ENCODE data around the gene NAGS.
"Not testable (repeated sequence)": the region's sequence is repeated elsewhere in the genome, so short reads cannot be mapped to it uniquely, and the experiment has no call there.

The NAGS gene, protein sequence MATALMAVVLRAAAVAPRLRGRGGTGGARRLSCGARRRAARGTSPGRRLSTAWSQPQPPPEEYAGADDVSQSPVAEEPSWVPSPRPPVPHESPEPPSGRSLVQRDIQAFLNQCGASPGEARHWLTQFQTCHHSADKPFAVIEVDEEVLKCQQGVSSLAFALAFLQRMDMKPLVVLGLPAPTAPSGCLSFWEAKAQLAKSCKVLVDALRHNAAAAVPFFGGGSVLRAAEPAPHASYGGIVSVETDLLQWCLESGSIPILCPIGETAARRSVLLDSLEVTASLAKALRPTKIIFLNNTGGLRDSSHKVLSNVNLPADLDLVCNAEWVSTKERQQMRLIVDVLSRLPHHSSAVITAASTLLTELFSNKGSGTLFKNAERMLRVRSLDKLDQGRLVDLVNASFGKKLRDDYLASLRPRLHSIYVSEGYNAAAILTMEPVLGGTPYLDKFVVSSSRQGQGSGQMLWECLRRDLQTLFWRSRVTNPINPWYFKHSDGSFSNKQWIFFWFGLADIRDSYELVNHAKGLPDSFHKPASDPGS

DNA sequence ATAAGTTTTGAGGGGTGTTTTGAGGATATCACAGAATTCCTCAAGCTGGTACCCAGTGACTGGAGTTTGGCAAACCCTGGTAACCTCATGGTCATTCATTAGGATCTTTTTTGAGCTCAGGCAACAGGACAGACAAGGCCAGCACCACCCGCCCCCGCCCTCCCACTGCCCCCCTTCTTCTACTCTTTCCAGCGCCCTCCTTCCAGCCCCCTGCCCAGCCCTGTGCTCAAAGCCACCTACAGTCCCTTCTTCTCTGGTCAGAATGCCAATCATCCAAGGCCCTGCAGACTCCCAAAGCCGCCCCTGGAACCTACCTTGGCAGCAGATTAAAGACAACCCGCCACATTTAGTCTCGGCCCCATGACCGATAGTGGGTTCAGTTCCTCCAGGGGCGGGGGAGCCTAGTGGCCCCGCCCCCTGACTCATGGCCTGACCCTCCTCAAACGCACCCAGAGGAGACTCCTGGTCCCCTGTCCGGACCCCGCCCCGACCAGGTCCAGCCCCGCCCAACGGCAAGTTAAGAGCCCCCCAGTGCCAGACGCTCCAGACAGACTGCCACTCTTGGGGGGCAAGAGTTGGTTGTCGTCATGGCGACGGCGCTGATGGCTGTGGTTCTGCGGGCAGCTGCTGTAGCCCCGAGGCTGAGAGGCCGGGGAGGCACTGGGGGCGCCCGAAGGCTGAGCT lies at the start of gene NAGS:
NAGS (plus strand) TSS at position 546 of the 684 bp plus-strand sequence; CDS start at position 588, 42 bp downstream.
- peak; percentile 26 for DNase-seq

DNA sequence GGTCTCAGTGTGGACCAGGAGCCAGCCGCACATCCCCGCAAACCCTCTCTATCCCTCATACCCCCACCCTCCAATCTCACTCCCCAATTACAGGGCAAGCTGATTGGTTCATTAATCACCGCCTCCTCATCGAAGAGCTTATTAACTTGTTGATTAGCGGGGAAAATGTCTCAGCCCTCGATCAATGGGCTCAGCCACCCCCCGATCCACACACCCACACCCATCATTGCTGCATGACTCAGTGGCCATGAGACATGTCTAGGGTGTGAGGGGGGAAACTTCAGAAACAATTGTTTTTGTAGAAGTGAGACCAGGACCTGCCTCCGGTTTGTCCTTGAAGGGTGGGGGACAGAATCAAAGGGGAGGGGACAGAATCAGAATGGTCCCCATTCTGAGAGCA lies 48.2 kb upstream of the NAGS start:
- no peak for DNase-seq

DNA sequence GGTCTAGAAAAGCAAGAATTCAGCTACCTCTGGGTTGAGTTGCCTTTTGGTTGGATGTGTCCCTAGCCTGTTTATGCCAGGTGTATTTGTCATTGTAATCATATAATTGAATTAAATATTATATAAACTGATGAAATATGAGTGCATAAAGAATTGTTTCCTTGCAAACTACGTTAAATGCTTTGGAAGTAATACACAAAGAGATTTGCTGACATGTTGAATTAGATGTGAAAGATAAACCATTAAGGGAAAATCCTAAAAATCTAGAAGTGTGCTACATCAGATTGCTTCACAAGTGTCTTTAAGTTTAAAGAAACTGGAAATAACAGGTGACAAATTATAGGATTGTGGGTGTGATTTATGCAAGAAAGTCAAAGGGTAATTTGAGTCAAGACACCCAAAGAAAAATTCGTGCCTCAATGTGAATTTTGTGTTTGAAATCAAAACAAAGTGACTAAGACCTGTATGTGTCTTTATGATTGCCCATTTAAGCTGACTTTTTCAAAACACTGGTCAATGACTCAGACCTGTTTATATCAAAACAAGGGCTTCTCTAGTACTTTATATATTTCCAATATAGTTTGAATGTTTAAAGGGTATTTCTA lies 45.6 kb upstream of the NAGS start:
- no peak for DNase-seq

DNA sequence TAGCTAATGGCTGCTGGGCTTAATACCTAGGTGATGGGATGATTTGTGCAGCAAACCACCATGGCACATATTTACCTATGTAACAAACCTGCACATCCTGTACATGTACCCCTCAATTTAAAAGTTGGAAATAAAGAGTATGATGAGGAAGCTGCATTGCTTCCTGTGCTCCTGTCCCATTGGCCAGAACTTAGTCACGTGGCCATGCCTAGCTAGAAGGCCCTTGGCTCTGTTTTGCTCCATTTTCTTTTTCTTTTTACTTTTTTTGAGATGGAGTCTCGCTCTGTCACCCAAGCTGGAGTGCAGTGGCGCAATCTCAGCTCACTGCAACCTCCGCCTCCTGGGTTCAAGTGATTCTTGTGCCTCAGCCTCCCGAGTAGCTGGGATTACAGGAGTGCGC lies 43.1 kb upstream of the NAGS start:
- DNase-seq: not testable (repeated sequence)

DNA sequence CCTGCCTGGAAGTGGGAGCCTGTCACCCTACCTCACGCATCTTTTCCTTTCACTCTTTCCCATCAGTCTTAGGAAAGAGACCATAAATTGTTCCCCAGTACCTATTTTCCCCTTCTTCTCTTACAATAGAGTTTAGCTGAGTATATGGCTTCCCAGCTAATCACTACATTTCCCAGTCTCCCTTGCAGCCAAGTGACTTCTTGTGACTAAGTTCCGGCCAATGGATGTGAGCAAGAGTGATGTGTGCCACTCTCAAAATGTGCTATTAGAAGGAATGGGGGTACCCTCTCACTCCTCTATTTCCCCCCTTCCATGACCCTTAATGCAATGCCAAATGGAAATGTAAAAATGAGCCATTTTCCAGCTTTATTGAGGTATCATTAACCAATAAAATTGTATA lies 42.5 kb upstream of the NAGS start:
- no peak for DNase-seq

DNA sequence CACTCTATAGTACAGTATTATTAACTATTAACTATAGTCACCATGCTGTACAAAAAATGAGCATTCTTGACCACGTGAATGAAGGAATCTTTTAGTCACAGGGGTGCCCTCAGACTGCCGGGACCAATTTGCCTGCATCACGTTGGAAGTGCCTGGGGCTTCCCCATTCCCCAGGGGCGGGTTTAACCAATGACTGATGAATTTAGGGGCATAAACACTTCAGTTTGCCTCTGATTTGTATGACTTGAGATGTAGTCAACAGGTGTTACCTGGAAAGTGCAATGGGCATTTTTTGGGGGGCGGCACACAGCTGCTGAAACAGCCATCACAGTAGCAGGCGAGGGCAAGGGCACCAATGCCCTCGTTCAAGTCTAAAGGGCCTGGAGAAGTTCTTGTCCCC lies 41.9 kb upstream of the NAGS start:
- DNase-seq: no peak

DNA sequence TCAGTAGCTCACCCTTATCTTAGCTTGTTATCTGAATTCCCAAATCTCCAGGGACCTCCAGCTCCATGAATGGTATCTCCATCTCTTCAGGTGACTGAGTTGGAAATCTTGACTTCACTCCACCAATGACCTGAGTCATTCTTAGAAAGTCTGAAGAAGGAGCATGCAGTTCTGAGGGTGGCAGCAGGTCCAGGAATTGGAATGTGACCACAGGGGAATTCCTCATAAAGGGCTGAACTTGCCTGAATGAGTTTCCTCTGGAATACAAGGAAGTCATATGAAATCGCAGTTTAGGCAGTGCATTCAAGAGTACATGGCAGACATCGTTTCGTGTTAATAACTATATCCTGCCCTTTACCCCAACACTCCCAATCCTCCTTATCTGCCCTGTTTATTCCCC lies 38.1 kb upstream of the NAGS start:
- DNase-seq: no peak

DNA sequence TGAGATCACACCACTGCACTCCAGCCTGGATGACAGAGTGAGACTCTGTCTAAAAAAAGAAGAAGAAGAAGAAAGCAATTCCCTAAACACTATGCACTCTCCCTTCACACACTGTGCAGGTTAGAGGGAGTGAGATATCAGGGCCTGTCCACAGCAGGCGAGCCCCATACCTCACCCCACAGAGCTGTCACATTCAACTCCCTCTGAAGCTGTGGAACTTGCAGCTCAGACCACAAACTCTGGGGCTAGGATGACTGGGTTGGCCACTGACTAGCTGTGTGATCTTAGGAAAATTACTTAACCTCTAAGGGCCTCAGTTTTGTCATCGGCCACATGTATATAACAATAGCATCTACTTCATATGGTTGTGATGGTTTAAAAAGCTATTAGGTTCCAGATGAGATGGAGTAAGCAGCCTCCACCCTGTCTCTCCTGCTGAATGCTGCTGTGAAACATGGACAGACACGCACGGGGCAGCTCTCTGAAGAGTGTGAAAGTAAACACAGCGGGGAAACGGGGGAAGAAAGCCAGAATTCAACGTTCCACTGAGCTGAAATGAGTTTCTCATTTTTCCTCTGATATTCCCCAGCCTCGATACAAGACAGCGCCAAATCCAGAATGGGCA lies 37.1 kb upstream of the NAGS start:
- DNase-seq: no peak

DNA sequence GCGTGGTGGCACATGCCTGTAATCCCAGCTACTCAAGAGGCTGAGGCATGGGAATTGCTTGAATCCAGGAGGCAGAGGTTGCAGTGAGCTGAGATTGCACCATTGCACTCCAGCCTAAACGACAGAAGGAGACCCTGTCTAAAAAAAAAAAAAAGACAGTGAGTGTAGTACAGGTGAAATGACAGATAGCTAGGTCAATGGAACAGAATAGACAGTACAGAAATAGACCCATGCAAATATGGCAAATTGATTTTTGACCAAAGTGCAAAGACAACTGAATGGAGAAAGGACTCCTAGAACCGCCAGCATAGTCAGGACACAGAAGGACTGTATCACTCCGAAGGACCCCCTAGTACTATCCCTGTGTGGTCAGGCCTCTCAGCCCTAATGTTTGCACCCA lies 34.1 kb upstream of the NAGS start:
- DNase-seq: no peak

DNA sequence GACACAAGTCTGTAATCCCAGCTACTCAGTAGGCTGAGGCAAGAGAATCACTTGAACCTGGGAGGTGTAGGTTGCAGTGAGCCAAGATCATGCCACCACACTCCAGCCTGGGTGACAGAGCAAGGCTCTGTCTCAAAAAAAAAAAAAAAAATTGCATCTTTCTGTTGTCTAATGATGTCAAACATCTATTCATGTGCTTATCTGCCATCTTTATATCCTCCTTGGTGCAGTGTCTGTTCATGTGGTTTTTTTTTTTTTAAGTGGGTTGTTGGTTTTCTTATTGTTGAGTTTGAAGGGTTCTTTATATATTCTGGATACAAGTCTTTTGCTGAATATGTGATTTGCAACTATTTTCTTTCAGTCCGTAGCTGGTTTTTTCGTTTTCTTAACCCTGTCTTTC lies 33.0 kb upstream of the NAGS start:
- DNase-seq: not testable (repeated sequence)

DNA sequence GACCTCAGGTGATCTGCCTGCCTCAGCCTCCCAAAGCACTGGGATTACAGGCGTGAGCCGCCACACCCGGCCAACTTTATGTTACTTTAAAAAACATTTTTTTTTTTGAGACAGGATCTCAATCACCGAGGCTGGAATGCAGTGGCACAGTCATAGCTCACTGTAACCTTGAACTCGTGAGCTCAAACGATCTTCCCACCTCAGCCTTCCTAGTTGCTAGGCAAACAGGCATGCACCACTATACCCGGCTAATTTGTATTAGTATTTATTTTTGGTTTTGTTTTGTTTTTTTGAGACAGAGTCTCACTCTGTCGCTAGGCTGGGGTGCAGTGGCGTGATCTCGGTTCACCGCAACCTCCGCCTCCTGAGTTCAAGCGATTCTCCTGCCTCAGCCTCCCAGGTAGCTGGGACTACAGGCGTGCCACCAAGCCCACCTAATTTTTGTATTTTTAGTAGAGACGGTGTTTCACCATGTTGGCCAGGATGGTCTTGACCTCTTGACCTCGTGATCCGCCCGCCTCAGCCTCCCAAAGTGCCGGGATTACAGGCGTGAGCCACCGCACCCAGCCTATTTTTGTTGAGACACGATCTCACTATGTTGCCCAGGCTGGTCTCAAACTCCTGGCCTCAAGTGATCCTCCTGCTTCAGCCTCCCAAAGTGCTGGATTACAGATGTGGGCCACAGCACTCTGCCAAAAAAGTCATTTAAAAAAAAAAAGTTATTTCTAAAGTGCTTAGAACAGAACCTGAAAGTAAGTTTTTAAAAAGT lies 31.8 kb upstream of the NAGS start:
- not testable (repeated sequence) for DNase-seq

DNA sequence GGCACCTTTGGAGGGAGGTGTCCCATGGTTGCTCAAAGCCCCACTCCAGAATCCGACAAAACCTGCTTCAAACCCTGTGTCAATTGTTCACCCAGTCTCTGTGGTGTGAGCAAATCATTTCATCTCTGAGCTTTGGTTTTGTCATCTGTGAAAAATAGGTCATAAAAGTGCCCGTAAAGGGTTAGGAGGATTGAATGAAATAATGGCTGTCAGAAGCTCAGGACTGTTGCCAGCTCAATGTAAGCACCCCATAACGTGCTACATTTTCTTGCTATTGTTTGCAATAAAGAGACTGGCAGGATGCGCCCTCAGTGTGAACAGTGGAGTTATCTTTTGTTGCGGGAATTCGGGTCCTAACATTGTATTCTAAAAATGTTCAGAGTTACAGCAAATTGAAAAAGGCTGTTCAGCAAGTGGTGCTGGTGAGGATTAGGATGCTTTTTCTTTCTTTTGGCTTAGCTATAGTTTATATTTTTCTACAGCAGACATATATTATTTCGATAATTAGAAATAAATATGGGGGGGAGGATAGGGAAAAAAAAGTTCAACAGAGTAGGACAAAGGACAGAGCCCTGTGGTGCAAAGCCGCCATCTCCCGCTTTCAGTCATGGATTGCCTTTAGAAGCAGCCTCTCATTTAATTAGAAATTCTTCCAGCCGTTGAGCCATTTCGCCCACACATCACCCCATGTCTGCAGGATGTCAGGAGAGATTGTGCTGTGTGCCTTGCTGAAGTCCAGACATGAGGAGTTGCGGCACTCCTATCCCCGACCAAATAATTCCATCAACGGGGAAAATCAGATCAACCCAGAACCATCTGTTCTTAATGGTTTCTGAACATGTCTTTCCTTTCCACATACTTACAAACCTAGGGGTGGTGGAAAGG lies 29.8 kb upstream of the NAGS start:
- DNase-seq: no peak

DNA sequence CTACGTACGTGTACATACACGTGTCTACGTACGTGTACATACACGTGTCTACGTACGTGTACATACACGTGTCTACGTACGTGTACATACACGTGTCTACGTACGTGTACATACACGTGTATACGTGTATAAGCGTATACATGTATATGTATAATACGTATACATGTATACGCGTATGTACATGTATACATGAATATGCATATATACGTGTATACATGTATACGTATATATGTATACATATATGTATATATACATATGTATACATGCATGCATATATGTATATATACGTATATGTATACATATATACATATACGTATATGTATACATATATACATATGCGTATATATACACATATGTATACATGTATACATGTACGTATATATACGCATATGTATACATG lies 28.5 kb upstream of the NAGS start:
- DNase-seq: no peak

DNA sequence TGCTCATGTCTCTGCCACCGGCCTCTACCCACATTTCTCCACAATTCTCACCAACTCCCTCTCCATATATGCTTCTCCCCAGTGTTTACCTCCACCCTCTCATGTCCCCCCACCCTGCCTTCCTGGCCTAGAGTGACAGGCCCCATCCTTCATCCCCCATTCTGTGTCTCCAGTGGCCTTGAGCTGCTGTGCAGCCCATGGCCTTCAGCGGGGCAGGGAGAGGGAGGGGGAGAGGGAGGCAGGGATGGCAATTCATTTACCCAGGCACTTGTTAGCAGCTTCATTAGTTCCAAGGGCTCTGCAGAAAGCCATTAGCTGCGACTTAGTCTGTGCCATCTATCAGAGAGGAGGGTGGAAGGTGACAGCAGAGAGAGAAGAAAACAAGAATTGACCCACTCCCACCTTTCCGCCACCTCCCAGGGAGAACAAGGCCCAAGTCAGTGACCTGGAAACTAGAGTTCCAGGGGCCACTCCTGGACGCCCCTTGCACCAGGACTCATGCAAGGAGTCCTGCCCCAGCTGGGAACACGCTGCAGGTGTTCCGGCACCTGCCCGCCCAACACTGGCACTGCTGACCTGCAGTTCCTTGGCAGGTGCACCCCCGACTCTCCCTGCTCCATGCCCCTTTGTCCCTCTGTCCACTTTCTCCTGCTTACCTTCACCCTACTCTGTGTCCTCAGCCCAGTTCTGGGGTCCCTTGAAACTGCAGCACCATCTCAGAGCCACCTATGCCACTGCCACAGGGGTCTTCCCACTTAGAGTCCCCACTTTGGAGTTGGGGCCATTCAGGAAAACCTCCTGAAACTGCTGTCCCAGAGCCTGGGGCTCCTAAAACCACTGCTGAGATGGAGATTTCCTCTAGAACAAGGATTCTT lies 27.2 kb upstream of the NAGS start:
- no peak for DNase-seq

DNA sequence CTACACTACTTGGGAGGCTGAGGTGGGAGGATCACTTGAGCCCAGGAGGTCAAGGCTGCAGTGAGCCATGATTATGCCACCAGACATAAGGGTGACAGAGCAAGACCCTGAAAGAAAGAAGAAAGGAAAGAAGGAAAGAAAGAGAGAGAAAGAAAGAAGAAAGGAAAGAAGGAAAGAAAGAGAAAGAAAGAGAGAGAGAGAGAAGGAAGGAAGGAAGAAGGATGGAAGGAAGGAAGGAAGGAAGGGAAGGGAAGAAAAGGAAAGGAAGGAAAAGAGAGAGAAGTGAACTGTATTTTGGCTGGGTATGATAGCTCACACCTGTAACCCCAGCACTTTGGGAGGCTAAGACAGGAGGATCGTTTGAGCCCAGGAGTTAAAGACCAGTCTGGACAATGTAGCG lies 26.3 kb upstream of the NAGS start:
- no peak for DNase-seq

DNA sequence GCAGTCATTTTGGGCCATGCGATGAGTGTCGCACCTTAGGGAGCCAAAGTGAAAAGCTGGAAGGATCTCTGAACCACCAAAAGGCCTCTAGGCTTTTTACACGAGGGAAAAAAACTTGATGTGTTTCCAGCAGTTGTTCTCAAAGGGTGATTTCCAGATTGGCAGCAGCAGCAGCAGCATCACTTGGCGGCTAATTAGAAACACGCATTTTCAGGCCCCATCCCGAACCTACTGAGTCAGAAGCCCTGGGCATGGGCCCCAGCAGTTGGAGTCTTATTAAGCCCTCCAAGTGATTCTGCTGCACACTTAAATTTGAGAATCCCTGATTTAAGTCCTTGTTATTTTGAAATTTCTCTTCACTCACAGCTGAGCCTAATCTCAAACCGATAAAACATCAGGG lies 25.4 kb upstream of the NAGS start:
- no peak for DNase-seq

DNA sequence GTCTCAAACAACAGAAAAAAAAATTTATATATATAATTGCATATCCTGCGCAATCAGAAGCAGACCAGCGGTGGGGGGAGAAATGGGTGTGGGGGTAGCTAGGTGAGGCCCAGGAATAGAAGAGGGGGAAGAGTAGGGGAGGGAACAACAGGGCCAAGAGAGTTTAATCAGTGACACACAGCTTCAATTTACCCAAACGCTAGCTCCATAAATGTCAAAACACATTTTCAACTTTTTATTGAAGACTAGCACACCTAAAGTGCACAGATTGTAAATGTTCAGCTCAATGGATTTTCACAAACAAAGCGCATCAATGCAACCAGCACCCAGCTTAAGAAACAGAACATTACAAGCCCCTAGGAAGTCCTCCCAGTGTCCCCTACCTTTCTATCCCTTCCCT lies 24.8 kb upstream of the NAGS start:
- DNase-seq: no peak

DNA sequence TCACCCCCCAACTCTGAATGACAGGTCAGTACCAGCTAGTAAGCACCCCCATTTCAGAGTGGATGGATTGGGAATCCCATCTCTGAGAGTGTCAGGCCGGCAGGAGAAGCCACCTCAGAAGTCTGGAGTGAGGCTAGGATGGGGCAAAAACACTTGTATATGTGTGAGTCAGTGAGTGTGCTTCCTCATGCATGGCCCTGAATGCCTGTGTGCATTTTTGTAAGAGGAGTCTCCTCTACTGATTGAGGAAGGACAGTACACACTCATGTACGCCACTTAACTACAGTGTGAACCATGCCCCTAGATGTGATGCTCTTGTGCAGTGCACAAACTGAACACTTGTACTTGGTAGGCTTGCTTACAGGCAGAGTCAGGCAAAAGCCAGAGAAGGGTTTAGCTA lies 22.3 kb upstream of the NAGS start:
- DNase-seq: no peak

DNA sequence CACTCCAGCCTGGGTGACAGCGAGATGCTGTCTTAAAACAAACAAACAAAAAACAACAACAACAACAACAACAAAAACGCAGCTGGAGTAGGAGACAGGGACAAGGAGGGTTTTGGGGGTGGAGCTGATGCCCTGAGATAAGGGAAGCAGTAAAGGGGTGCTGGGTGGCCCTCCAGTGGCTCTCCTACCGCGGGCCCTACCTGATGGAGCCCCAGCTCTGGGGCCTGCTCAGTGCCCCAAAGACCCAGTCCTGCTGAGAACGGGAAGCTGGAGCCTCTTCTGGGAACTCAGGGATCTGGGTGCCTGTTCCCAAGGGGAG lies 21.3 kb upstream of the NAGS start:
- DNase-seq: no peak

DNA sequence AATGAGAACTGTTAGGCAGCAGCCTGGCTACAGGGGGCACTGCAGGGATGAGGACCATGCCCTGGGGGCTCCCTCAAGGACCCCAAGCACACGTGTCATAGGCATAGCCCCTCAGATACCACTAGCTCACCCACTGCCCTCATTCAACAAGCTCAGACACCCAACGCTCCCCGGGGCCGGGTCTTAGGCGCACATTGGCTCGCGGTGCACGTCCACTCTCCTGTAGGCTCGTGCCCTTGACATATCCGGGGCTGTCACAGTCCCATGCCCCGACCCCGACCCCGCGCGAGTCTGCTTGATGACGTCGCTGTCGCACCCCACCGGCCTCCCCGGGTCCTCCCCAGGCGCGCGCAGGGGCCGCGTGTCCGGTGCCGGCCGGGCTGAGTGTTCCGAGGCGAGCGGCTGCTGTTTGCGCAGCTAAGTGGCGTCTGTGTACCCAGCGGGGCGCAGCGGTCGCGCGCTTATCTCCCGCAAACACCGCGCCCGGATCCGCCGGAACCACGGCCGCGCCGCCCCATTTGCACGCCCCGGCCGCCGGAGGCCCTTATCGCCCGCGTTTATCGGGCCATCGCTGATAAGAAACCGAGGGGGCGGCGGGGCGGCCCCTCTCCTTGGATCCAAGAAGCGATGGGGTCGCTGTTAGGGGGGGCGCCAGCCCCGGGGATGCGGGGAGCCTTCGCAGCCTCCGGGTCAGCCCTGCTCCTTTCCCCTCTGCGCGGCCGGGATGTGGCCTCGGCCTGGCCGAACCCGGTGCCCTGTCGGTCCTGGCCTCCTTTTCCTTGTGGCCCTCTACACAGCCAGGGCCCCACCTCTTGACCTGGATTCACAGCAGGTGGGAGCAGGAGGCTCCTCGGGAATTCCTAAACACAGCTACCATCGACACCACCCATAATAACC lies 20.7 kb upstream of the NAGS start:
- DNase-seq: no peak
